ENCODE results near the gene NSUN2. TPM values are rescaled to one million over a fixed set of nuclear protein-coding genes. Genes with fewer than 3 reads are reported as not detected.

NSUN2 gene
- total and polyA plus RNA-seq, 2 experiments from 2014 or later, result 65.4 to 112 TPM

DNA sequence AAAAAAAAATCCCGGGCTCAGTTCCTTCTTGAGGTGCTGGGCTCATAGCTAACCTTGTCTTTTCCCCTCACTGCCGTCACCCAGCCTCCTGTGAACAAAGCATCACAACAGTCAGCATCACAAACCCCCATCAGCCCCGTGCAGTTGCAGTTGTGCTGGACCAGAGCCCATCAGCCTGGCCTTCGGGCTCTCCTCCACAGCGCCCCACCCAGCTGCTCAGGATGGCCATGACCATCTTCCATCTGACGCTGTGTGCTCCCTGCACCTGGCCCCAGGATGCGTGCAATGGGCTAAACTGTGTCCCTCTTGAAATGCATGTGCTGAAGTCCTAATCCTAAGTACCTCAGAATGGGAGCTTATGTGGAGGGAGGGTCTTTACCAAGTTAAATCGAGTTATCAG is 48.1 kb downstream of the NSUN2 start:
- H3K79me2 ChIP-seq (replicated peaks; ENCODE audit: insufficient read depth), result no peaks in the 10 kb centered on the region
- H3F3A ChIP-seq (replicated peaks; ENCODE audit: low read depth), result no peaks in the 10 kb centered on the region
- H3K9me3 Mint-ChIP-seq, result no peaks in the 10 kb centered on the region
- no peak overlapping the region for H3K4me3 ChIP-seq
- no peaks in the 10 kb centered on the region for H3K36me3 Mint-ChIP-seq (ENCODE audit: low read depth)
- H3K4me1 Mint-ChIP-seq, result peaks cover 8% of the 10 kb centered on the region
- no peak overlapping the region for H3K27ac ChIP-seq (ENCODE audit: low read depth)
- TF ChIP-seq EZH2phosphoT487 (IDR thresholded peaks at IDR 0.05; ENCODE audit: unreplicated experiment), result no peak
- TF ChIP-seq, protein P1, sequence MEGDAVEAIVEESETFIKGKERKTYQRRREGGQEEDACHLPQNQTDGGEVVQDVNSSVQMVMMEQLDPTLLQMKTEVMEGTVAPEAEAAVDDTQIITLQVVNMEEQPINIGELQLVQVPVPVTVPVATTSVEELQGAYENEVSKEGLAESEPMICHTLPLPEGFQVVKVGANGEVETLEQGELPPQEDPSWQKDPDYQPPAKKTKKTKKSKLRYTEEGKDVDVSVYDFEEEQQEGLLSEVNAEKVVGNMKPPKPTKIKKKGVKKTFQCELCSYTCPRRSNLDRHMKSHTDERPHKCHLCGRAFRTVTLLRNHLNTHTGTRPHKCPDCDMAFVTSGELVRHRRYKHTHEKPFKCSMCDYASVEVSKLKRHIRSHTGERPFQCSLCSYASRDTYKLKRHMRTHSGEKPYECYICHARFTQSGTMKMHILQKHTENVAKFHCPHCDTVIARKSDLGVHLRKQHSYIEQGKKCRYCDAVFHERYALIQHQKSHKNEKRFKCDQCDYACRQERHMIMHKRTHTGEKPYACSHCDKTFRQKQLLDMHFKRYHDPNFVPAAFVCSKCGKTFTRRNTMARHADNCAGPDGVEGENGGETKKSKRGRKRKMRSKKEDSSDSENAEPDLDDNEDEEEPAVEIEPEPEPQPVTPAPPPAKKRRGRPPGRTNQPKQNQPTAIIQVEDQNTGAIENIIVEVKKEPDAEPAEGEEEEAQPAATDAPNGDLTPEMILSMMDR (conservative IDR thresholded peaks at IDR 0.05; ENCODE audit: low read depth in 2 of 2), result no peak
- TF ChIP-seq, protein P2, sequence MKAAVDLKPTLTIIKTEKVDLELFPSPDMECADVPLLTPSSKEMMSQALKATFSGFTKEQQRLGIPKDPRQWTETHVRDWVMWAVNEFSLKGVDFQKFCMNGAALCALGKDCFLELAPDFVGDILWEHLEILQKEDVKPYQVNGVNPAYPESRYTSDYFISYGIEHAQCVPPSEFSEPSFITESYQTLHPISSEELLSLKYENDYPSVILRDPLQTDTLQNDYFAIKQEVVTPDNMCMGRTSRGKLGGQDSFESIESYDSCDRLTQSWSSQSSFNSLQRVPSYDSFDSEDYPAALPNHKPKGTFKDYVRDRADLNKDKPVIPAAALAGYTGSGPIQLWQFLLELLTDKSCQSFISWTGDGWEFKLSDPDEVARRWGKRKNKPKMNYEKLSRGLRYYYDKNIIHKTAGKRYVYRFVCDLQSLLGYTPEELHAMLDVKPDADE (IDR thresholded peaks at IDR 0.05), result no peak
- TF ChIP-seq ZNF114 (CRISPR knock-in tag; IDR thresholded peaks at IDR 0.05), result no peak
- TF ChIP-seq JUNB (IDR thresholded peaks at IDR 0.05; ENCODE audit: unreplicated experiment), result no peak
- TF ChIP-seq CREB1 (CRISPR knock-in tag; IDR thresholded peaks at IDR 0.05; ENCODE audit: low read depth), result no peak
- TF ChIP-seq NANOG (IDR thresholded peaks at IDR 0.05; ENCODE audit: borderline replicate concordance), result no peak
- no peak for TF ChIP-seq ZNF331 (CRISPR knock-in tag; IDR thresholded peaks at IDR 0.05; ENCODE audit: low read depth)
- TF ChIP-seq STAT1 (IDR thresholded peaks at IDR 0.05; ENCODE audit: unreplicated experiment), result no peak
- TF ChIP-seq POLR2AphosphoS5 (IDR thresholded peaks at IDR 0.05; ENCODE audit: low read depth), result no peak
- TF ChIP-seq EZH2 (IDR thresholded peaks at IDR 0.05; ENCODE audit: low read depth, unreplicated experiment), result no peak
- TF ChIP-seq, protein P3, sequence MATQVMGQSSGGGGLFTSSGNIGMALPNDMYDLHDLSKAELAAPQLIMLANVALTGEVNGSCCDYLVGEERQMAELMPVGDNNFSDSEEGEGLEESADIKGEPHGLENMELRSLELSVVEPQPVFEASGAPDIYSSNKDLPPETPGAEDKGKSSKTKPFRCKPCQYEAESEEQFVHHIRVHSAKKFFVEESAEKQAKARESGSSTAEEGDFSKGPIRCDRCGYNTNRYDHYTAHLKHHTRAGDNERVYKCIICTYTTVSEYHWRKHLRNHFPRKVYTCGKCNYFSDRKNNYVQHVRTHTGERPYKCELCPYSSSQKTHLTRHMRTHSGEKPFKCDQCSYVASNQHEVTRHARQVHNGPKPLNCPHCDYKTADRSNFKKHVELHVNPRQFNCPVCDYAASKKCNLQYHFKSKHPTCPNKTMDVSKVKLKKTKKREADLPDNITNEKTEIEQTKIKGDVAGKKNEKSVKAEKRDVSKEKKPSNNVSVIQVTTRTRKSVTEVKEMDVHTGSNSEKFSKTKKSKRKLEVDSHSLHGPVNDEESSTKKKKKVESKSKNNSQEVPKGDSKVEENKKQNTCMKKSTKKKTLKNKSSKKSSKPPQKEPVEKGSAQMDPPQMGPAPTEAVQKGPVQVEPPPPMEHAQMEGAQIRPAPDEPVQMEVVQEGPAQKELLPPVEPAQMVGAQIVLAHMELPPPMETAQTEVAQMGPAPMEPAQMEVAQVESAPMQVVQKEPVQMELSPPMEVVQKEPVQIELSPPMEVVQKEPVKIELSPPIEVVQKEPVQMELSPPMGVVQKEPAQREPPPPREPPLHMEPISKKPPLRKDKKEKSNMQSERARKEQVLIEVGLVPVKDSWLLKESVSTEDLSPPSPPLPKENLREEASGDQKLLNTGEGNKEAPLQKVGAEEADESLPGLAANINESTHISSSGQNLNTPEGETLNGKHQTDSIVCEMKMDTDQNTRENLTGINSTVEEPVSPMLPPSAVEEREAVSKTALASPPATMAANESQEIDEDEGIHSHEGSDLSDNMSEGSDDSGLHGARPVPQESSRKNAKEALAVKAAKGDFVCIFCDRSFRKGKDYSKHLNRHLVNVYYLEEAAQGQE (IDR thresholded peaks at IDR 0.05; ENCODE audit: unreplicated experiment), result no peak
- TF ChIP-seq, protein P4, sequence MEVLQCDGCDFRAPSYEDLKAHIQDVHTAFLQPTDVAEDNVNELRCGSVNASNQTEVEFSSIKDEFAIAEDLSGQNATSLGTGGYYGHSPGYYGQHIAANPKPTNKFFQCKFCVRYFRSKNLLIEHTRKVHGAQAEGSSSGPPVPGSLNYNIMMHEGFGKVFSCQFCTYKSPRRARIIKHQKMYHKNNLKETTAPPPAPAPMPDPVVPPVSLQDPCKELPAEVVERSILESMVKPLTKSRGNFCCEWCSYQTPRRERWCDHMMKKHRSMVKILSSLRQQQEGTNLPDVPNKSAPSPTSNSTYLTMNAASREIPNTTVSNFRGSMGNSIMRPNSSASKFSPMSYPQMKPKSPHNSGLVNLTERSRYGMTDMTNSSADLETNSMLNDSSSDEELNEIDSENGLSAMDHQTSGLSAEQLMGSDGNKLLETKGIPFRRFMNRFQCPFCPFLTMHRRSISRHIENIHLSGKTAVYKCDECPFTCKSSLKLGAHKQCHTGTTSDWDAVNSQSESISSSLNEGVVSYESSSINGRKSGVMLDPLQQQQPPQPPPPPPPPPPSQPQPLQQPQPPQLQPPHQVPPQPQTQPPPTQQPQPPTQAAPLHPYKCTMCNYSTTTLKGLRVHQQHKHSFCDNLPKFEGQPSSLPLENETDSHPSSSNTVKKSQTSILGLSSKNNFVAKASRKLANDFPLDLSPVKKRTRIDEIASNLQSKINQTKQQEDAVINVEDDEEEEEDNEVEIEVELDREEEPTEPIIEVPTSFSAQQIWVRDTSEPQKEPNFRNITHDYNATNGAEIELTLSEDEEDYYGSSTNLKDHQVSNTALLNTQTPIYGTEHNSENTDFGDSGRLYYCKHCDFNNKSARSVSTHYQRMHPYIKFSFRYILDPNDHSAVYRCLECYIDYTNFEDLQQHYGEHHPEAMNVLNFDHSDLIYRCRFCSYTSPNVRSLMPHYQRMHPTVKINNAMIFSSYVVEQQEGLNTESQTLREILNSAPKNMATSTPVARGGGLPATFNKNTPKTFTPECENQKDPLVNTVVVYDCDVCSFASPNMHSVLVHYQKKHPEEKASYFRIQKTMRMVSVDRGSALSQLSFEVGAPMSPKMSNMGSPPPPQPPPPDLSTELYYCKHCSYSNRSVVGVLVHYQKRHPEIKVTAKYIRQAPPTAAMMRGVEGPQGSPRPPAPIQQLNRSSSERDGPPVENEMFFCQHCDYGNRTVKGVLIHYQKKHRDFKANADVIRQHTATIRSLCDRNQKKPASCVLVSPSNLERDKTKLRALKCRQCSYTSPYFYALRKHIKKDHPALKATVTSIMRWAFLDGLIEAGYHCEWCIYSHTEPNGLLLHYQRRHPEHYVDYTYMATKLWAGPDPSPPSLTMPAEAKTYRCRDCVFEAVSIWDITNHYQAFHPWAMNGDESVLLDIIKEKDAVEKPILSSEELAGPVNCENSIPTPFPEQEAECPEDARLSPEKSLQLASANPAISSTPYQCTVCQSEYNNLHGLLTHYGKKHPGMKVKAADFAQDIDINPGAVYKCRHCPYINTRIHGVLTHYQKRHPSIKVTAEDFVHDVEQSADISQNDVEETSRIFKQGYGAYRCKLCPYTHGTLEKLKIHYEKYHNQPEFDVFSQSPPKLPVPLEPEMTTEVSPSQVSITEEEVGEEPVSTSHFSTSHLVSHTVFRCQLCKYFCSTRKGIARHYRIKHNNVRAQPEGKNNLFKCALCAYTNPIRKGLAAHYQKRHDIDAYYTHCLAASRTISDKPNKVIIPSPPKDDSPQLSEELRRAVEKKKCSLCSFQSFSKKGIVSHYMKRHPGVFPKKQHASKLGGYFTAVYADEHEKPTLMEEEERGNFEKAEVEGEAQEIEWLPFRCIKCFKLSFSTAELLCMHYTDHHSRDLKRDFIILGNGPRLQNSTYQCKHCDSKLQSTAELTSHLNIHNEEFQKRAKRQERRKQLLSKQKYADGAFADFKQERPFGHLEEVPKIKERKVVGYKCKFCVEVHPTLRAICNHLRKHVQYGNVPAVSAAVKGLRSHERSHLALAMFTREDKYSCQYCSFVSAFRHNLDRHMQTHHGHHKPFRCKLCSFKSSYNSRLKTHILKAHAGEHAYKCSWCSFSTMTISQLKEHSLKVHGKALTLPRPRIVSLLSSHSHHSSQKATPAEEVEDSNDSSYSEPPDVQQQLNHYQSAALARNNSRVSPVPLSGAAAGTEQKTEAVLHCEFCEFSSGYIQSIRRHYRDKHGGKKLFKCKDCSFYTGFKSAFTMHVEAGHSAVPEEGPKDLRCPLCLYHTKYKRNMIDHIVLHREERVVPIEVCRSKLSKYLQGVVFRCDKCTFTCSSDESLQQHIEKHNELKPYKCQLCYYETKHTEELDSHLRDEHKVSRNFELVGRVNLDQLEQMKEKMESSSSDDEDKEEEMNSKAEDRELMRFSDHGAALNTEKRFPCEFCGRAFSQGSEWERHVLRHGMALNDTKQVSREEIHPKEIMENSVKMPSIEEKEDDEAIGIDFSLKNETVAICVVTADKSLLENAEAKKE (CRISPR knock-in tag; IDR thresholded peaks at IDR 0.05), result no peak
- no peaks in the 10 kb centered on the region for H3K9me2 ChIP-seq (ENCODE audit: insufficient read depth)
- H3K27me3 ChIP-seq (ENCODE audit: insufficient read depth), result peaks cover 28% of the 10 kb centered on the region
- H3K4me1 ChIP-seq (ENCODE audit: insufficient read depth), result peaks cover 6% of the 10 kb centered on the region; the same call in 1 of the 2 replicates
- H3K4me2 ChIP-seq, result no peak overlapping the region
- no peak overlapping the region for H3K27ac Mint-ChIP-seq
- H4K20me1 ChIP-seq (replicated peaks; ENCODE audit: insufficient read depth), result no peaks in the 10 kb centered on the region
- H2AFZ ChIP-seq, result no peak overlapping the region
- DNase-seq (ENCODE audit: low spot score), result no peak
- H3K27me3 Mint-ChIP-seq (ENCODE audit: insufficient read depth, low read depth, poor library complexity), result peaks cover 23% of the 10 kb centered on the region
- no peaks in the 10 kb centered on the region for H3K36me3 ChIP-seq (ENCODE audit: insufficient read depth)
- no peak for ATAC-seq
- no peak overlapping the region for H3K4me3 Mint-ChIP-seq
